LNCaP clone FGC (cell line): ENCODE results near the gene PIMREG.

Experiments
- DNase-seq: peaks from one replicate; pipeline ENCODE4 v3.0.0-alpha.2; 2011; ENCODE audit warnings: low read depth
- H3K4me3 ChIP-seq: 2 replicates; pipeline ENCODE4 v1.5.1; 2011; ENCODE audit warnings: mild to moderate bottlenecking, low read depth, low read length, control low read depth
- TF ChIP-seq, protein P1 (sequence below): IDR thresholded peaks from 2 replicates; pipeline ENCODE4 v1.5.1; 2012; ENCODE audit warnings: mild to moderate bottlenecking; ENCODE audit not compliant: control insufficient read depth, insufficient read depth; ENCODE audit errors: extremely low read depth

PIMREG gene

DNA sequence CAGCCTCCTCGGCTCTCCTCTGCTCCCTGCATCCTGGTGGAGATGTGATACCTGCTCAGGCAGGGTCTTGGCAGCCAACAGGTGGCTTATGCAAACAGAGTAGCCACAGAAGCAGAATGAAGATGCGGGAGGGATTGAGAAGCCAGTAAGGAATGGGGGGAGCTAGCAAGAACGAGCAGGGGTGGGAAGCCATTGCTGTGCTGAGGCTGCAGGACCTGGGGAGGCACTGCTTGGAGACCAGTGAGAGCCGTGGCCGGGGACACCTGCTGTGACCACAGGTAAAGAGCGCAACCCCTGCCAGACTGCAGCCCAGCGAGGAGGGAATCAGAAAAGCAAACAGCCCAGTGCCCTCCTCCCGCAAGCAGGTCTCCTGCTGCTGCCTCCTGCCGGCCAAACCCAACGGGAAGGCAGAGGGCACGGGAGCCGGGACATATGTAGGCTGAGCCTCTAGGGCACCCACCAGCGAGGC lies 24.0 kb upstream of the PIMREG start:
- TF ChIP-seq, protein P1, sequence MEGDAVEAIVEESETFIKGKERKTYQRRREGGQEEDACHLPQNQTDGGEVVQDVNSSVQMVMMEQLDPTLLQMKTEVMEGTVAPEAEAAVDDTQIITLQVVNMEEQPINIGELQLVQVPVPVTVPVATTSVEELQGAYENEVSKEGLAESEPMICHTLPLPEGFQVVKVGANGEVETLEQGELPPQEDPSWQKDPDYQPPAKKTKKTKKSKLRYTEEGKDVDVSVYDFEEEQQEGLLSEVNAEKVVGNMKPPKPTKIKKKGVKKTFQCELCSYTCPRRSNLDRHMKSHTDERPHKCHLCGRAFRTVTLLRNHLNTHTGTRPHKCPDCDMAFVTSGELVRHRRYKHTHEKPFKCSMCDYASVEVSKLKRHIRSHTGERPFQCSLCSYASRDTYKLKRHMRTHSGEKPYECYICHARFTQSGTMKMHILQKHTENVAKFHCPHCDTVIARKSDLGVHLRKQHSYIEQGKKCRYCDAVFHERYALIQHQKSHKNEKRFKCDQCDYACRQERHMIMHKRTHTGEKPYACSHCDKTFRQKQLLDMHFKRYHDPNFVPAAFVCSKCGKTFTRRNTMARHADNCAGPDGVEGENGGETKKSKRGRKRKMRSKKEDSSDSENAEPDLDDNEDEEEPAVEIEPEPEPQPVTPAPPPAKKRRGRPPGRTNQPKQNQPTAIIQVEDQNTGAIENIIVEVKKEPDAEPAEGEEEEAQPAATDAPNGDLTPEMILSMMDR: peak; percentile 68
- H3K4me3 ChIP-seq: no peak overlapping the region
- DNase-seq: no peak

GRCh38 chr17:6421700-6422604 lies 22.3 kb upstream of the PIMREG start:
- no peak overlapping the region for H3K4me3 ChIP-seq
- DNase-seq: peak; percentile 25
- TF ChIP-seq, protein P1: peak; percentile 83

- DNase-seq: no peak
- TF ChIP-seq, protein P1: 0 out of 2 replicates have a peak, but pooled peaks have one; percentile 7
- no peak overlapping the region for H3K4me3 ChIP-seq
Observed at GRCh38 chr17:6422654-6423241, 21.5 kb upstream of the PIMREG start.

DNA sequence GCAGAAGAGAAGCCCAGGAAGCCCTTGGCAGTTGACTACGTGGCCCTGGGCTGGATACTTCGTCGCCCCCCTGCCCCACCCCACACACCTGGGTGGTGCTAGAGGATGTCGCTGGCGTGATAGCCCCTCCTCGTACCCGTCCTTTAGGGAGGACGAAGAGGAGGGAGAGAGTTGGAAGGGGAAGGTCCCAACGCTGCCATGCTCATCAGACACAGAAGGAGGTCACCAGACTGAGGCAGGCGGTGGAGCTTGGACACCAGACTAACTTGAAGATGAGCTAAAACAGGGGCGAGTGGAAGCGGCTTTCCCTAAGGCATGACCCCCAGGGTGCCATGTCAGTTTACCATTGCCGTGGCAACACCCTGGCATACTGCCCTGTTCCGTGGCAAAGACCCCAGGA lies 20.3 kb upstream of the PIMREG start:
- DNase-seq: no peak
- H3K4me3 ChIP-seq: no peak overlapping the region
- TF ChIP-seq, protein P1: no peak

- no peak for DNase-seq
- no peak overlapping the region for H3K4me3 ChIP-seq
- TF ChIP-seq, protein P1: no peak
Observed at GRCh38 chr17:6425407-6425806, 18.8 kb upstream of the PIMREG start.

DNA sequence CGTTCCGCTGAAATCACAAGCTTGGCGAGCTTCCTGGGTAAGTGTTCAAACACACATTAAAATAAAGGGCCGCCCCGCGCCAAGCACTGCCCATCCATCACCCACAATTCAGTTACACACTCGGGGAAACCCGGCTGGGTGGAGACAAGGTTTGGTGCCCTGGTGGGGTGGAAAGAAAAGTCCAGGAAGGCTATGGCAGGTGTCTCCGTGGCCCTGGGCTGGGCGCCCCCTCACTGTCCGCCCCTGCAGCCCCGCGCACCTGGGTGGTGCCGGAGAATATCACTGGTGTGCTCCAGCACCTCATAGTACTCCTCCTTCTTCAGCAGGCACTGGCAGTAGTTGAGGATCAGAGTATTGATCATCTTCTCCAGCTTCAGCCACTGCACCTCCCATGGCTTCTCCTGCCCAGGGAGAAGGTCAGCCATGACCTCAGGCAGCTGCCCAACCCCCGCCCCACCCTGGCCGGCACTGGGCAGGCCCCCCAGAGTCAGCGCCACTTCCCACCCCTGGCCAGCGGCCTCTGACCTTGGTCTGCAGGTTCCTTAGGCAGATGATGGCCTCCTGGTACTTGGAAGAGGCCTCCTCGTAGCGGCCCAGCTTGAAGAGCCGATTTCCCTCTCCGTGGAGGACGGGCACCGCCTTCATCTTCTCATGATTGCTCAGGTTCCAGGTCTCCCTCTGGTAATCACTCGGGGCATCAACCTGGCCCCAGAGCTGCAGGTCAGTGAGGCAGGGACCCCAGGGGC lies 17.7 kb upstream of the PIMREG start:
- H3K4me3 ChIP-seq: no peak overlapping the region
- TF ChIP-seq, protein P1: no peak
- DNase-seq: no peak
